WERI-Rb-1 (cell line): ENCODE measurements around the gene CDC25A.

Source experiments
- DNase-seq: peaks from one replicate; pipeline ENCODE4 v3.0.0-alpha.2; 2020
- H3K27ac ChIP-seq: fragments of 250-450 bp; sonication (Bioruptor Pico); 2 replicates; pipeline ENCODE4 v1.5.1; 2020; ENCODE audit warnings: mild to moderate bottlenecking, moderate library complexity
- H3K27me3 ChIP-seq: fragments of 250-450 bp; sonication (Bioruptor Pico); 2 replicates; pipeline ENCODE4 v1.5.1; 2021; ENCODE audit warnings: mild to moderate bottlenecking, low read depth, moderate library complexity; ENCODE audit not compliant: insufficient read depth, severe bottlenecking
- H3K36me3 ChIP-seq: fragments of 250-450 bp; sonication (Bioruptor Pico); 2 replicates; pipeline ENCODE4 v1.5.1; 2020; ENCODE audit warnings: mild to moderate bottlenecking, moderate library complexity
- H3K4me3 ChIP-seq: 2 replicates; pipeline ENCODE4 v1.5.1; 2011; ENCODE audit warnings: low read depth, mild to moderate bottlenecking, control low read depth, low read length
- H3K9me3 ChIP-seq: fragments of 250-450 bp; sonication (Bioruptor Pico); 2 replicates; pipeline ENCODE4 v1.5.1; 2021; ENCODE audit warnings: mild to moderate bottlenecking, moderate library complexity; ENCODE audit not compliant: severe bottlenecking
- CTCF ChIP-seq: IDR thresholded peaks from 2 replicates; pipeline ENCODE4 v1.5.1; 2011; ENCODE audit warnings: low read depth, mild to moderate bottlenecking, control low read depth, inconsistent platforms, low read length

Gene CDC25A

GRCh38 chr3:48226939-48227338 is 38.7 kb upstream of the CDC25A start:
- H3K4me3 ChIP-seq: no peak overlapping the region
- no peak for TF ChIP-seq CTCF
- H3K27ac ChIP-seq: no peak overlapping the region
- no peaks in the 10 kb centered on the region for H3K9me3 ChIP-seq
- no peaks in the 10 kb centered on the region for H3K36me3 ChIP-seq
- DNase-seq: no peak
- no peaks in the 10 kb centered on the region for H3K27me3 ChIP-seq

- no peaks in the 10 kb centered on the region for H3K27me3 ChIP-seq
- no peaks in the 10 kb centered on the region for H3K36me3 ChIP-seq
- TF ChIP-seq CTCF: no peak
- DNase-seq: no peak
- H3K4me3 ChIP-seq: no peak overlapping the region
- H3K9me3 ChIP-seq: no peaks in the 10 kb centered on the region
- H3K27ac ChIP-seq: no peak overlapping the region
Measured at GRCh38 chr3:48225587-48225986, 37.4 kb upstream of the CDC25A start.

GRCh38 chr3:48222616-48223513 is 34.6 kb upstream of the CDC25A start, which contains the start of gene CAMP:
Gene CAMP (plus strand): TSS chr3:48223495. CDS start chr3:48223512, 17 bp downstream.
- Histone ChIP-seq H3K27ac (no peak within 1 kb of the TSS), H3K9me3 (no peaks in the 10 kb centered on the region), H3K36me3 (no peaks in the 10 kb centered on the region), H3K4me3 (no peak within 1 kb of the TSS), H3K27me3 (no peaks in the 10 kb centered on the region)
- no peak for DNase-seq
- TF ChIP-seq CTCF: no peak

- Histone ChIP-seq H3K36me3 (no peaks in the 10 kb centered on the region), H3K9me3 (no peaks in the 10 kb centered on the region), H3K4me3 (no peak overlapping the region), H3K27ac (no peak overlapping the region), H3K27me3 (no peaks in the 10 kb centered on the region)
- no peak for DNase-seq
- TF ChIP-seq CTCF: no peak
Measured at GRCh38 chr3:48220746-48221145, 32.5 kb upstream of the CDC25A start.

- H3K27ac ChIP-seq: no peak overlapping the region
Measured at GRCh38 chr3:48219543-48219942, 31.3 kb upstream of the CDC25A start.

More at GRCh38 chr3:48219543-48219942, 31.3 kb upstream of the CDC25A start:
- DNase-seq: no peak
- no peak for TF ChIP-seq CTCF
- Histone ChIP-seq H3K27me3 (no peaks in the 10 kb centered on the region), H3K4me3 (no peak overlapping the region), H3K36me3 (no peaks in the 10 kb centered on the region), H3K9me3 (no peaks in the 10 kb centered on the region)
